H4 (cell line): ENCODE data around the gene NCAPD3. TPM values are rescaled to one million over a fixed set of nuclear protein-coding genes. Genes with fewer than 3 reads are reported as not detected.

Source experiments
- DNase-seq: peaks from one replicate; pipeline ENCODE4 v3.0.0-alpha.2; 2015; ENCODE audit warnings: low spot score
- total RNA-seq: library from RNA; depleted of rRNA; stranded (reverse); fragments of >200 nt; shearing (Covaris generic); gene quantifications from 2 replicates; pipeline ENCODE4 v1.2.3, GENCODE V29; 2014

NCAPD3 gene
- total RNA-seq, 1 experiment from 2014 or later, result 26.5 TPM

DNA sequence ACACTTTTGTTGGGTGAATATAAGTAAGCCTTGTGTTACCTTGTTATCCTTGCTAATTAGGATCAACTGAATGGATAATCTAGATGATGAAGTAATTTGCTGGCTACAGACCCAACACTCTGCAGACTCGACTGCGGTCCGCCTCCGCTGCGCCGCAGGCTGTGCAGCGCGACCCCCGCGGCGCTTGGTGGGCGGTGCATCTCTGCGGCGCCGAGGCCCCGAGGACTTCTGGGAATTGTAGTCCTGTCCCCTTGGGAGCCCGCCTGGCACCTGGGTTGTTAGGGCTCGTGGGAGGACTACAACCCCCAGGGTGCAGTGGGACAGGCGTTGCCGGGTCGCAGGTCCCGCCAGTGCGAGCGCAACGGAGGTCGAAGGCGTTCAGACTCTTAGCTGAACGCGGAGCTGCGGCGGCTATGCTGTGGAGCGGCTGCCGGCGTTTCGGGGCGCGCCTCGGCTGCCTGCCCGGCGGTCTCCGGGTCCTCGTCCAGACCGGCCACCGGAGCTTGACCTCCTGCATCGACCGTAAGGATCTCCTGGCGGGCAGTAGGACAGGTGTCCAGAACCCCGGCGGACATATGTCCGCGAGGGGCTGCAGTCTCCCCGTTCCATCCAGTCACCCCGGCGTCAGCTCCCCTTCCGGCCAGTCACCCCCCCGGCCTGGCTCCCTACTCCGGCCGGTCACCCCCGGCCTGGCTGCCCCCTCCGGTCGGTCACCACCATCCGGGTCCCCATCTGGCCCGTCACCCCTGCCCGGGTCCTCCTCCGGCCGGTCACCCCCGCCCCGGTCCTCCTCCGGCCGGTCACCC lies 29.6 kb upstream of the NCAPD3 start, which contains the start of the genes ACAD8 and THYN1:
Gene ACAD8, plus strand, starts transcription at position 381 of the 806 bp plus-strand sequence. Its CDS starts 33 bp downstream, at position 414.
Gene THYN1, minus strand, starts transcription at position 165 of the 806 bp plus-strand sequence. CDS start 470 bp downstream, outside the sequence.
- peak; percentile 94 for DNase-seq

DNA sequence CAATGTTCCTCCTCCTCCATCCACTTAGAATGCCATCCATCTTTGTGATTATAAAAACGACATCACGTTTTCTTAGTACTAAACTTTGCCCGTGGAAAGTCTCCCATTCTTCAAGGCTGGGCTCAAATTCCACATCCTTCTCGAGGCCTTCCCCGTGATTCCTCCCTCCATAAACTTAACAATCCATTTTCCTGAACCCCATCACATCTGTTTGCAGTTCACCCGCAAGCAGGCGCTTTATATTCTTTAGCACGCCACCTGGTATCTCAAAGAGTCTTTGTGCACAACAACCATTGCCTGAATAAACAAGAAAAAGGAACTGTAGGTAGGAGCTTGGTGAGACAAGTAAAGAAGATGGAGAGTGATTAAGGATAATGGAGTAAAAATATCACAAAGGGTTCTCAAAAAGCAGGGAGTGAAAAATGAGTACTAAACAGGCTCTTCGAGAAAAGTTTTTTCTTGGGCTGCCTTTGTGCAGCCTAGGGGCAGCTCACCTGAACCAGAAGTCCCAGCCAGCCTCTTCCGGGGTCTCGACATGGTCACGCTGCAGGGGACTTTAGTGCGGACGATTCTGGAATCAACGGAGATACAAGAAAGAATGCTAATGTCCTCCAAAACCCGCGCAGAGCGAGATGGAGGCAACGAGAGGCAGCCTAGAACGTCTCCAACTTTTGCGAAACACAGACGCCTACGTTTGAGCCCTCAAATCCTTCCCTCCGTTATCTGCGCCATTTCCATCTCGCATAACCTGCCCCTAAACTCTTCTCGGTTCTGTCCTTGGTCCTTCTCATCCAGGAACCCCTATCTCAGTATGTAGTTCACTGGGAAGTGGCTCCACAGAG lies 28.8 kb upstream of the NCAPD3 start:
- DNase-seq, result no peak

DNA sequence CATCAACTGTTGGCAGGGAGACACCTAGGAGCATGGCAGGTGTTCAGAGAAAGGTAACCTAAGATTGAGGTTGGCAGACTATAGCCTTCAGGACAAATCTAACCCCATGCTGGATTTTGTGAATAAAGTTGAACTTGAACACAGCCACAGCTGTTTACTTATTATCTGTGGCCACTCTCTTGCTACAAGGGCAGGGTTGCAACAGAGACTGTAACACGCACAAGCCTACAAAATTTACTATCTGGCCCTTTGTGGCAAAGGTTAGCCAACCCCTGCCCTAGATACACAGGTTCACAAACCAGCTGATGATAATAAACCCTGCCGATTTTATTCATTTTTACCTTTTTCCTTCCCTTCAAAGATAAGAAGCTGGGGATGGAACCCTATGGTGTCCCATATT lies 26.9 kb upstream of the NCAPD3 start:
- no peak for DNase-seq

DNA sequence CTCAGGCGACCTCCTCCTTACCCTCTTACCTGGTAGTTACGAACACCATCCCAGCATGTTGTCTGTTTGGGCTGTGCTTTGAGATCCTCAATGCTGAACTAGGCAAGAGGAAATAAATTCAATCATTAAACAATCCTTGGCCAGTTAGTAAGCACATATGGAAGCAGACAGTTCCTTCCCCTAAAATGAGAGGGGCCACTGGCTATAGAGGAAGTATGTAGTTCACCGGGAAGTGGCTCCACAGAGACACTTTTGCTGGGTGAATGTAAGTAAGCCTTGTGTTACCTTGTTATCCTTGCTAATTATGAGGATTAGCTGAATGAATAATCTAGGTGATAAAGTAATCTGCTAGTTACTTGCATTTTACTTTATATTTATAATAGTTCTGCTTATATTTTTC lies 26.5 kb upstream of the NCAPD3 start:
- DNase-seq, result no peak

DNA sequence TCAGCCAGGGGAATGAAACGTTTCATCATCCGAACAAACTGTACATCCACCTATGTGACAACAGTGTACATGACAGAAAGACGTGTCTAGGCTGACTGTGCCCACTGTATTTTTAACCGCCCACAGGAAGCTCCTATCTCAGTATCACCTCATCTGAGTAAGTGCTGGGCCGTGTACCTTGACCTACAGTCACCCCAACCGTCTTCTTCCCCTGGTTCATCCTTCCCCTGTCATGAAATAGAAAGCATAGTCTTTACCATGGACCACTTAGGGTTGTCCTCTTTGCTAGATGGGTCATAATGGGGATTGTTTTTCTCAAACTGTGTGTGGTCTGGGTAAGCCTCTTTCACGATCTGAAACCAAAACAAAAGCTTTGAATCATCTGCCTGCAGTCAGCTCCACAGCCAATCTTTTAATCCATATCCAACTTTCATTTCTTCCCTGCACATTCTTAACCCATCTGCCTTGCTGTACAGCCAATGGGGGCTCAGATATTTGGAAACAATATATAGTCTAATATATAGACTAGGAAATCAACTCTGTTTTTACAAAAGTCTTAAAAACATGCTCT lies 25.2 kb upstream of the NCAPD3 start:
- no peak for DNase-seq

DNA sequence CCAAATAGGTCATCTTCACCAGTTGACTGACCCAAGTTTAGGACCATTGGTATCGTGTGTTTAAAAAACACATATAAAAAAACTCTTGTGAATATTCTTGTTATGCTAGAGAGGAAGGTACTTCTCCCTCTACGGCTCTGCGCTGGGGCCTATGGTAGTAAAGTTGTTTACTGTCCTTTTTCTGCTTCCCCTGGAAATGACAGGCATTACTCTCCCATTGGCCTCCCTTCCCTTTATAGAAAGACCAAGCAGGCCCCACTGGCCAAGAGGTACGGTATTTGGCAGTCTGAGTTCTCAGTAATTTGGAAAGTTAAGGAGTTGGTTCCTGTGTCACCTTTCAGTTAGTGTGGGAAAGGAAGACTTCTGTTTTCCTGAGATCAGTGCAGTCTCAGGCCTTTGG lies 22.9 kb upstream of the NCAPD3 start:
- no peak for DNase-seq

DNA sequence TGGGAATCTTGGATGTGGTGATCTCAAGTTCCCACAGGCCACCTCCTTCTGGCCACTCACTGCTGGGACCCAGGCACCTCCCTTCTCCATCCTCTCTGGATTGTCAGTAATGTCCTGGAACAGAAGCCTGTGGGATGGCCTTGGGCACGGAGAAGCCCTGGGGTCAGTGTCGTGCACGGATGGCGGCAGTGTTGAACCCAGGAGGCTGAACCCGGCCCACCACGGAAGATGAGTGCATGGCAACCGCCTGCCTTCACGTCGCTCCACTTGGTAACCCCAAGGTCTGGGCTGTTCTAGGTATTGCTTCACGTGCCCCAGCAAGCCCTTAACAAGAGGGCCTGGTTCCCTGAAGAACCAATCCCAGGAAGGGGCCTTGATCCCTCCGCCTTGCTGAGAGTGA lies 22.3 kb upstream of the NCAPD3 start:
- no peak for DNase-seq

DNA sequence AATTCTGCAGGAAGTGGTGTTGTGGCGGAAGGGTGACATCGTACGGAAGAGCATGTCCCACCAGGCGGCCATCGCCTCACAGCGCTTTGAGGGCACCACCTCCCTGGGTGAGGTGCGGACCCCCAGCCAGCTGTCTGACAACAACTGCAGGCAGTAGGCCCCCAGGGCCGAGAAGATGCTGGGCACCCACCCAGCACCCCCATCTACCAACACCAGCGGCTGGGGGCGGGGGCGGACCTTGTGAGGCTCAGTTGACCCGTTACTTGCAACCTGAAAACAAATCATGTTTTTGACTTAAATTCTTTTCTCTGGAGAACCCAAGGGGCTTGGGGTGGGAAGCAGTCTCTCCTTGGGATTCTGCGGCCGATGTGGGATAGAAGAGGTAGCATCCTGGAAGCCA lies 21.7 kb upstream of the NCAPD3 start:
- DNase-seq, result no peak

DNA sequence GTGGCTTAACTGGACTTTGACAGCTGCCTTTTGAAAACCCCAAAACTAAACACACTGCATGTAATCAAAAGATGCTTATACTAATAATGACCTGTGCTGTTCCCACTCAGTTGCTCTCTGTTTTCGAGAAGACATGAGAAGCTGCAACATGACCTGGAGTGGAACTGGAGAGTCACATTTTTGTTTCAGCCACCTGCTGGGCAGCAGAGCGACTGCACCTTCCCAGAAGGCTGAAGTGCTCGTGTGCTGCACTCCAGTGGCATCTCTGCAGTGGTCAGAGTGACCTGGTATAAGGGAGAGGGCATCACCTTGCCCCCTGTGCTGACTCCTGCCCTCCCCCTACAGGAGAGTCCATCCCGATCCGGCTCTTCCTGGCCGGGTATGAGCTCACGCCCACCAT lies 20.8 kb upstream of the NCAPD3 start:
- DNase-seq, result no peak

DNA sequence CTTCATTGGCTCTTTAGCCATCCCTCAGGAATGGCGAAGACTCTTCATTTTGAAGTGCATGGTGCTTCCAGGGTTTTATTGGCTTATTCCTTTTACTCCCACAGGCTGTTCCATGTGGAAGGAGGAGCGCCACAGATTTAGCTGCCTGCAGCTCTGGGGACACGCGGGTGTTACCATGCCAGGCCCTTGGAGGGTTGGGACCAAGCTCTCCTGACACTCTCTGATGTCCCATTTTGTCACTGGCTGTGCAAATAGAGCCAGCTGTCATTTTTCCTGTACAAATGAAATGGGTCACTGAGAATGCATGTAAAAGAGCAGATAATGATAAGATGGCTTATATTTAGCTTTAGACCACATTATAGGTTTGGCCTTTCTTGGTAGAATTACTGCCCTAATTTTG lies 20.1 kb upstream of the NCAPD3 start:
- DNase-seq, result no peak

DNA sequence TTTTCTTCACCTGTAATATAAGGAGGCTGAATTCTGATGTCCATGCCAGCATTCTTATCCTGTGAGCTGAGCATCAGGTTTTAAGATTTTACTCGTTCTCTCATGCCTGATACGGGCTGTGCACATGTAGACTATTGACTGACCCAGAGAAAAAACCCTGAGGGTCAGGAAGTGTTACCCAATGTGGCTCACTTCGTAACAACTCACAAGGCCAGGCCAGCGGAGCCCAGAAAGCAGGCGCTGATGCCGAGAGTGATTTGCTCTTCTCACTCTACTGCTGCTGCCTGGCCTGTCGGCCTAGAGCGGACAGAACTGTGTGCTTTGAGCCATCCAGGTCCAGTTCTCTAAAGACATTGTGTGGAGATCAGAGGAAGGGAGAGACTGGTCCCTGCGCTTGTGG lies 18.6 kb upstream of the NCAPD3 start:
- no peak for DNase-seq

DNA sequence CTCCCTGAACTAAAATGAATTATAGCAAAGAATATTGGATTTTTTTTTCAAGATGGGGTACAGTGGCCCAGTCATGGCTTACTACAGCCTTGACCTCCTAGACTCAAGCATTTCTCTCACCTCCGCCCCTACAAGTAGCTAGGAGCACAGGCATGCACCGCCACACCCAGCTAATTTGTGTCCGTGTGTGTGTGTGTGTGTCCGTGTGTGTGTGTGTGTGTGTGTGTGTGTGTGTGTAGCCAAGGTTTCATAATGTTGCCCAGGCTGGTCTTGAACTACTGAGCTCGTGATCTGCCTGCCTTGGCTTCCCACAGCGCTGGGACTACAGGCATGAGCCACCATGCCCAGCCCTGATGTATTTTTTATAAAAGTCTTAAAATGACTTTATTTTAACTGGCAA lies 16.8 kb upstream of the NCAPD3 start:
- DNase-seq, result no peak

DNA sequence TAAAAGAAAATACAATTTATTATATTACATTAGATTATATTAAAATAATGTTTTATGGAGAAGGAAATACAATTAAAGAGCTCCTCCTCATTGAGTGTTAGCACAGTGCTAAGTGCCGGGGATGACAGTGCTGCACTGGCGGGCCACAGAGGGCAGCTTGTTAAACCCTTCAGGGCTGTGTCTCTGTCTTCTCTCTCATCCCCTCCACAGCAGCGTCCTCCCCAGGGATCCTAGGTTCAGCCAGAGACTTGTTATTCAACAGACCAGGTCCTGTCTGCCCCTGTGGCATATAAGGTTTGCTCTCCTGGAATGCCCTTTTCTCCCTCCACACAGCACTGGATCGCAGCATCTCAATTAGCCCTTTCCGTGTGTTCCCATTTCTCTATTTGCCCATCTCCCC lies 15.2 kb upstream of the NCAPD3 start:
- no peak for DNase-seq

DNA sequence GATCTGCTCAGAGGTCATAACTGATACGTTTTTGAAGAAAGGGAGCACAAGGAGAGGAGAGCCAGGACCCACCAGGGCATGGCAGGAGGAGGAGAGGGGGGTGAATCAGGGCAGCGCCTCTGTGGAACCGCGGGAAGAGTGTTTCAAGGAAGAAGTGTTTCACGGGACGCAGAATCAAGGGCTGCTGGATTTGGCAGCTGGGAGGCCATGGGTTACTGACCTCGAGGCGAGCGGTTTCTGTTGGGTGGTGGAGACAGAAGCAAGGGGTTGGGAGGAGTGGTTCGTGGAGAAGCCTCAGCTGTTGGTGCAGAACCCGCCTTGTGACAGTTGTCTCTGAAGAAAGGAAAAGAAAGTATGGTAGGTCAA lies 13.8 kb upstream of the NCAPD3 start:
- DNase-seq, result no peak

DNA sequence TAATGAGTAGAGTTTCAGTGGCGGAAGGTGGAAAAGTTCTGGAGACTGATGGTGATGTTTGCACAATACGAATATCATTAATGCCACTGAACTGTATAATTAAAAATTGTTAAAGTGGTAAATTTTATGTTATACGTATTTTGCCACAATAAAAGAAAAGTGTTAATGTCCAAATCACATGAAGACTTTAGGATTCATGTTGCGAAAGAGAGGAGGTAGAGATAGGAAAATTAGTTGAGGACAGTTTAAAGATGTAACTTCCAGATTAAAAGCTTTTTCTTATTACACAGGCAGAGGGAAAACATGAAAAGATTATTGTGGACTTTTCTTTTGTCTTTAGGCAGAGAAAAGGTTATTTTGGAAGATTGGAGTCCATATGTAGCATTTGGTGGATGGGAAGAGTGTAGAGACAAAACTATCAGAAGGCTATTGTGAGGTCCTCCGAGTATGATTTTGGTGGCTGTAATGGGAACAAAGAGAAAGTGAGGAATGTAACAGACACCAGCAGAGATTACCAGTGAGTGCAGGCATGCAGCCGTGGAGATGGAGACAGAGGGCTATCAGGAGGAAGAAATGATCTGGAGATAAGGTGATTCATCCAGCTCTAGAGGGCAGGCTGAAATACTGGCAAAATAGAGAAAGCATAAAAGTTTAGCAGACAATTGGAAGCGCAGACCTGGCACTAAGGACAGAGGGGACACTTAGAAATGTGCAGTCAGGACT lies 13.2 kb upstream of the NCAPD3 start:
- no peak for DNase-seq

DNA sequence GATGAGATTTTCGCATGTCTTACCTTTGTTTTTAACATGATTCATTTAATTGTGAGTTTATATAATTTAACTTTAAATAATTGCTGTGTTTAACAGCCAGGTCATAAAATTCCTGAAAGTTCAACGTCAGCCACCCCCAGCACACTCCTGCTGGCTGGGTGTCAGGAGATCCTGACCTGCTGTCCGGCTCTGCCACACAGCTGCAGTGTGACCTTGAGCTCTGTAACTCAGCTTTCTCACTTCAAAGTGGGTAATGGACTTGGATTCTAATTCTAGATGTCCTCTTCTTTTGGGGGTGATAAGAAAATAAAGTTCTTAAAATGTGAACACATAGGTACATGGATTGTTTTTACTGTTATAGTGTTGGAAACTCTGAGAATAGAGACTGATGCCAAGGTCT lies 11.6 kb upstream of the NCAPD3 start:
- DNase-seq, result no peak

DNA sequence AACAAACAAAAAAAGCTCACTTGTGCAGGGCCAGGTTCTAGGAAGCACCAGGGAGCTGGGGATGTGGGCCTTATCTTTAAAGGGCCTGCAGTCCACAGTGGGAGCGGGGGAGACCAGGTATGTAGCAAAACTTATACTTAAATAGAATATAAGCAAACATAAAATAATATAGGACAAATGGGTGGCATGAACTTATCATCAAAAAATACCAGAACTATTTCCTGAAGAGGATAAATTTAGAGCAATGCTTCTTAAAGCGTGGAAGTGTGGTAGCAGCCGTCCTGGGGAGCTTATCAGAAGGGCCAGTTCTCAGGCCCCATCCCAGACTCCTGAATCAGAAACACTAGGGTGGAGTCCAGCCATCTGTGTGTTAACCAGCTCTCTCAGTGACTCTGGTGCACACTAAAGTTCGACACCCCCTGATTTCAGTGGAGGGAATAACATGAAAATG lies 10.0 kb upstream of the NCAPD3 start:
- no peak for DNase-seq

DNA sequence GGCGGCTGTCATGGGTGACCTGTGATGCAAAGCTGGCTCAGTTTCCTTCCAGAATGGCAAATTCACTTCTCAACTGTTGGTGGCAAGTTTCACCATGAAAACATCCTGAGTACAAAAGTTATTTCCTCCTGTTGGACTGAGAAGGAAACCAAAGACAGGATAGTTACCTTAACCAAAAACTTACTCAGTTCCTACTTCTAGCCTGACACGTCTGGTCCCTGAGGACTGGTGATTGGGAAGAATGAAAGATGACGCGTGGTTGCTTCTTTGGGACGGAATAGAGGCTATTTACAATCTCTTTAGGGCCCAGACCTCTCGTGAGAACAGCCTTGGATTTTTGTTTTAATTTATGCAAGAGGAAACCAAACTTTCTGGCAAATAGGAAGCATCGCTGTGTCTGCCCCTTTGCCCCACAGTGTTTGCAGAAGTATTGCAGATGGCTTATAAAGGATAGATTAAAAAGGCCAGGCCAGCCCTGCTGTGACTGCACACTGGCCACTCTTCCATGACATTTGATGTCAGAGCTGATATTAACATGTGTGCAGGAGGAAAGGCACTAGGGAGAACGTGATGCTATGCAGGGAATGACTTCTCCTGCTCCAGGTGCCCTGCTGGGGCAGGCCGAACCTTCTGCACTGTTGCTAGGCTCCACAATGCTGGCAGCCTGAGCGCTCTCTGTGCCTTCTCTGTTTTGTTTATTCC lies 8.3 kb upstream of the NCAPD3 start:
- DNase-seq, result no peak

DNA sequence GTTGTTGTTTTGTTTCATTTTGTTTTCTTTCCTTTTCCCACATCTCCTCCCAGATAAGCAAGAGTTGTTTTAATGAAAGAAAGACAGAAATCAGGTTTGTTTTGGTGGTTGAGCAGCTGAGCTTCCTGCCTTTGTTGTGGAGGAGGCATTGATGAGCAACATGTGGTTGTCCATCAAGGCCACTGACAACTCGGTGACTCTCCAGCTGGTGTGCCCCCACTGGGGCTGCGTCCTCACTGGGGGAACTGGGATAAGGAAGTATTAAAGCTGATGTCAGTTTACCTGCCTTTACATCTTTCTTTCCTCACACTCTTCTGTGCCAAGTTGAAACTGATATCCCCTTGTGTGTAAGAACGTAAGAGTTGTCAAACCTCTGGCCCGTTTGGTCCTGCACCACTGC lies 6.6 kb upstream of the NCAPD3 start:
- DNase-seq, result no peak

DNA sequence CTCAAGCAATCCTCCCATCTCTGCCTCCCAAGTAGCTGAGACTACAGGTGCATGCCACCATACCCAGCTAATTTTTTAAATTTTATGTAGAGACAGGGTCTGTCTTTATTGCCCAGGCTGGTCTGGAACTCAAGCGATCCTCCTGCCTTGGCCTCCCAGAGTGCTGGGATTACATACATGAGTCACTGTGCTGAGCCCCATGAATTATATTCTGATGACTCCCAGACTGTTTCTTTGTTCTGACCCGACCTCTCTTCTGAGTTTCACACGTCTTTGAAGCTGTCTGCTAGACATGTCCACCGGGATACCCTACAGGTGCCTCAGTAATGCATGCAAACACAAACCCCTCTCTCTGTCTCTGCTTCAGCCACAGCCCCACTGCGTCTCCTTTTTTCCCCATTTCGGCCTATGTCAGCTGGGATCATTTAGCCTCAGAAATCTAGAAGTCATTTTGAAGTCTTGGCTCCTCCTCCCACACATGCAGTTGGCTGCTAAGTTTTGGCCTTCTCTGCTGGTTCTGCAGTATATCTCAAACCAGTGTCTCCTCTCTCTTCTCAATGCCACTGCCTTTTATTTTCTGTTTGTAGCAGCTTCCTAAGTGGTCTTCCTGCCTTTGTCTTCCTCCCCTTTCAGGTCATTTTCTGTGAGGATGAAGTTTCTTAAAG lies 5.5 kb upstream of the NCAPD3 start:
- DNase-seq, result no peak

DNA sequence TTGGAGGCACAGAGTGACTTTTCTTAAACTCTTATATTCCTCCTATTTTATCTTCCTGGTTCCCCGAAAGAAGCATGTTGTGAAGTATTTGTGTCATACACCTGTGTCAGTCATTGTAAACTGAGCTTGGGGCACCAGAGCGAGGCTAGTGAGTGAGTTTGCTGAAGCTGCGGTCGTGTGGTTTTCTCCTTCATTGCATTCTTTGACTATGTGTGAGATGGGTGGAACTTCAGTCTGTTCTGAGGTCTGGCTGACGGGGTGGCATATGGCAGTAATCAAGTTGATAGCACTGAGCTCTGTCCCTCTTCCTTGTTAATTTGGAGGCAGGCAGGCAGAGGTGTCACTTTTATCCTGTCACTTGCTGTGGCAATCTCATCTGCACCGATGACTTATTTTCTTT lies 4.9 kb upstream of the NCAPD3 start:
- no peak for DNase-seq
